ENCODE data around the gene HFE. TPM values are rescaled to one million over a fixed set of nuclear protein-coding genes. Genes with fewer than 3 reads are reported as not detected.

HFE gene
- polyA plus RNA-seq, 3 donors, result 13.5 to 16.1 (median 14.1) TPM

DNA sequence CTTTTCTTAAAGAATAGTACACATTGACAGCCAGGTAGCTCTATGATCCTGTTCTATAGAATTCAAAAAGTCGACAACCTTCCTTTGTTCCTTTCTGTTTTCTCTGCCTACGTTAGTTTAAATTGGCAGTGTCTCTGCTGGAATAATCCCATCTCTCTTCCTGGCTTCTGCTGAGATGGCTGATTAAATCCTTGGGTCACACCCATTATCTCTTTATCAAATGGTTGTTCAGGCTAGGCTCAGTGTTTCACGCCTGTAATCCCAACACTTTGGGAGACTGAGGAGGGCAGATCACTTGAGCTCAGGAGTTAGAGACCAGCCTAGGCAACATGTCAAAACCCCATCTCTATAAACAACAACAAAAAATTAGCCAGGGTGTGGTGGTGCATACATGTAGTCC lies 44.4 kb downstream of the HFE start:
- H4K20me1 ChIP-seq (ENCODE audit: insufficient read depth, low read length), result peaks cover 96% of the 10 kb centered on the region
- WGBS (ENCODE audit: insufficient coverage), result 83% methylated on average over 1 of the region's 3 CpGs
- H3K36me3 Mint-ChIP-seq, result peaks cover 55 to 56% of the 10 kb centered on the region in 2 donors
- no peaks in the 10 kb centered on the region for H3K9me3 ChIP-seq (replicated peaks in 1 of 2; ENCODE audit: control insufficient read depth in 1 of 2, insufficient read depth in 1 of 2, low read length in 2 of 2)
- no peak overlapping the region for H2AFZ ChIP-seq (ENCODE audit: insufficient read depth, low read depth, low read length, poor library complexity, severe bottlenecking)
- no peaks in the 10 kb centered on the region for H3K27me3 ChIP-seq (ENCODE audit: control insufficient read depth in 2 of 2, insufficient read depth in 2 of 2, low read length in 2 of 2)
- DNase-seq, result no peak
- H3K4me2 ChIP-seq (replicated peaks; ENCODE audit: extremely low read depth, low read length, poor library complexity, severe bottlenecking), result no peak overlapping the region
- TF ChIP-seq, protein P1, sequence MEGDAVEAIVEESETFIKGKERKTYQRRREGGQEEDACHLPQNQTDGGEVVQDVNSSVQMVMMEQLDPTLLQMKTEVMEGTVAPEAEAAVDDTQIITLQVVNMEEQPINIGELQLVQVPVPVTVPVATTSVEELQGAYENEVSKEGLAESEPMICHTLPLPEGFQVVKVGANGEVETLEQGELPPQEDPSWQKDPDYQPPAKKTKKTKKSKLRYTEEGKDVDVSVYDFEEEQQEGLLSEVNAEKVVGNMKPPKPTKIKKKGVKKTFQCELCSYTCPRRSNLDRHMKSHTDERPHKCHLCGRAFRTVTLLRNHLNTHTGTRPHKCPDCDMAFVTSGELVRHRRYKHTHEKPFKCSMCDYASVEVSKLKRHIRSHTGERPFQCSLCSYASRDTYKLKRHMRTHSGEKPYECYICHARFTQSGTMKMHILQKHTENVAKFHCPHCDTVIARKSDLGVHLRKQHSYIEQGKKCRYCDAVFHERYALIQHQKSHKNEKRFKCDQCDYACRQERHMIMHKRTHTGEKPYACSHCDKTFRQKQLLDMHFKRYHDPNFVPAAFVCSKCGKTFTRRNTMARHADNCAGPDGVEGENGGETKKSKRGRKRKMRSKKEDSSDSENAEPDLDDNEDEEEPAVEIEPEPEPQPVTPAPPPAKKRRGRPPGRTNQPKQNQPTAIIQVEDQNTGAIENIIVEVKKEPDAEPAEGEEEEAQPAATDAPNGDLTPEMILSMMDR (IDR thresholded peaks at IDR 0.05), result no peak
- H3K9ac ChIP-seq (ENCODE audit: insufficient read depth, low read length, poor library complexity, severe bottlenecking), result no peak overlapping the region
- intact Hi-C loops (cut with micrococcal nuclease), result no loop called here
- H3K4me3 ChIP-seq (replicated peaks in 1 of 3; ENCODE audit: low read depth in 2 of 3, low read length in 3 of 3), result no peak overlapping the region
- peak overlapping the region in 1 of 2 donors; percentile 7 for H3K27ac ChIP-seq (ENCODE audit: low read depth in 1 of 2, low read length in 2 of 2)
- peaks cover 24% of the 10 kb centered on the region for H3K79me2 ChIP-seq (ENCODE audit: insufficient read depth, low read length)
- H3K36me3 ChIP-seq (replicated peaks in 1 of 2; ENCODE audit: control insufficient read depth in 1 of 2, insufficient read depth in 2 of 2, low read length in 2 of 2), result peaks cover 13 to 55% of the 10 kb centered on the region in 2 donors
- H3K27me3 Mint-ChIP-seq (ENCODE audit: low read depth in 3 of 3), result no peaks in the 10 kb centered on the region
- H3K9me3 Mint-ChIP-seq, result no peaks in the 10 kb centered on the region
- H3K27ac Mint-ChIP-seq, result peak overlapping the region in 2 of 7 donors; percentile 21 to 26
- H3K4me3 Mint-ChIP-seq, result no peak overlapping the region
- H3K4me1 ChIP-seq (ENCODE audit: control insufficient read depth in 1 of 2, insufficient read depth in 2 of 2, low read length in 2 of 2), result peaks cover 15 to 20% of the 10 kb centered on the region in 2 donors
- H3K4me1 Mint-ChIP-seq, result peaks cover 31% of the 10 kb centered on the region

DNA sequence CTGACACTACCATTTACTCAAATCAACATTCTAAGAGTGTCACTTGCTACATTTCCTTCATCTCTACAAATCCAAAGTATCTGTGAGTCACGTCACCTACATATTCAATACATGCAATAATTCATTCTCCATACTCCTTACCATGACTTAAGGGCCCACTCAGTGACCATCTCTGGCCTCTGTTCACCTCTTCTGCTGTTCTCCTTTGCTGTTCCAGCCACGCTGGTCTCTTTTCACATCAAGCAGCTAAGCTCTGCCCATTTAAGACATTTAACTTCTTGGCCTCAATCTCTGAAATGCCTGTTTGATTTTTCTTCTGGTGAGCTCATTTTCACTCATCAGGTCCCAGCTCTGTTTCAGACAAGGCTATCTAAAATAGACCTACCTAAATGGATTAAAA lies 46.5 kb downstream of the HFE start:
- Histone ChIP-seq H3K27me3 (ENCODE audit: control insufficient read depth in 2 of 2, insufficient read depth in 2 of 2, low read length in 2 of 2) (no peaks in the 10 kb centered on the region), H3K4me1 (ENCODE audit: control insufficient read depth in 1 of 2, insufficient read depth in 2 of 2, low read length in 2 of 2) (no peaks in the 10 kb centered on the region), H3K36me3 (replicated peaks in 1 of 2; ENCODE audit: control insufficient read depth in 1 of 2, insufficient read depth in 2 of 2, low read length in 2 of 2) (peaks cover 19 to 66% of the 10 kb centered on the region in 2 donors), H3K79me2 (ENCODE audit: insufficient read depth, low read length) (peaks cover 5% of the 10 kb centered on the region), H2AFZ (ENCODE audit: insufficient read depth, low read depth, low read length, poor library complexity, severe bottlenecking) (no peak overlapping the region), H3K4me2 (replicated peaks; ENCODE audit: extremely low read depth, low read length, poor library complexity, severe bottlenecking) (no peak overlapping the region), H3K4me3 (replicated peaks in 1 of 3; ENCODE audit: low read depth in 2 of 3, low read length in 3 of 3) (no peak overlapping the region), H4K20me1 (ENCODE audit: insufficient read depth, low read length) (peaks cover 82% of the 10 kb centered on the region), H3K9me3 (replicated peaks in 1 of 2; ENCODE audit: control insufficient read depth in 1 of 2, insufficient read depth in 1 of 2, low read length in 2 of 2) (no peaks in the 10 kb centered on the region), H3K9ac (ENCODE audit: insufficient read depth, low read length, poor library complexity, severe bottlenecking) (no peak overlapping the region), H3K27ac (ENCODE audit: low read depth in 1 of 2, low read length in 2 of 2) (no peak overlapping the region)
- TF ChIP-seq, protein P1 (IDR thresholded peaks at IDR 0.05), result no peak
- H3K4me1 Mint-ChIP-seq, result peaks cover 12% of the 10 kb centered on the region
- intact Hi-C loops (cut with micrococcal nuclease), result no loop called here
- 95% methylated on average over 2 of the region's 2 CpGs for WGBS (ENCODE audit: insufficient coverage)
- H3K27me3 Mint-ChIP-seq (ENCODE audit: low read depth in 3 of 3), result no peaks in the 10 kb centered on the region
- H3K36me3 Mint-ChIP-seq, result peaks cover 46 to 64% of the 10 kb centered on the region in 2 donors
- H3K27ac Mint-ChIP-seq, result no peak overlapping the region
- H3K4me3 Mint-ChIP-seq, result no peak overlapping the region
- no peak for DNase-seq
- H3K9me3 Mint-ChIP-seq, result no peaks in the 10 kb centered on the region

Data from CD14-positive monocyte (primary cell).